Upper lobe of left lung (tissue), 6 donors: ENCODE results near the gene CABCOCO1. TPM values are rescaled to one million over a fixed set of nuclear protein-coding genes. Genes with fewer than 3 reads are reported as not detected.

Experiments
- ATAC-seq, 2 donors: fragments of 200-7000 bp; cut with Tn5 transposase; one replicate each; pipeline ENCODE4 v1.9.1; 2022; ENCODE audit warnings: mild to moderate bottlenecking in 2 of 2, moderate library complexity in 2 of 2; ENCODE audit not compliant: low FRiP score in 2 of 2
- DNase-seq, 2 donors: peaks; one replicate each; pipeline ENCODE4 v3.0.0-alpha.2; 2019 to 2020
- H3K27ac ChIP-seq, 4 donors: fragments of 200-600 bp; sonication (generic); one replicate each; pipeline ENCODE4 v1.5.1; 2016 to 2019
- H3K27me3 ChIP-seq, 4 donors: fragments of 200-600 bp; sonication (generic); one replicate each; pipeline ENCODE4 v1.5.1; 2017 to 2019
- H3K36me3 ChIP-seq, 4 donors: fragments of 200-600 bp; sonication (generic); one replicate each; pipeline ENCODE4 v1.5.1; 2016 to 2019
- H3K4me1 ChIP-seq, 4 donors: fragments of 200-600 bp; sonication (generic); one replicate each; pipeline ENCODE4 v1.5.1; 2018 to 2019
- H3K4me3 ChIP-seq, 4 donors: fragments of 200-600 bp; sonication (generic); one replicate each; pipeline ENCODE4 v1.5.1; 2017 to 2019; ENCODE audit warnings: mild to moderate bottlenecking in 2 of 4, moderate library complexity in 1 of 4
- H3K9me3 ChIP-seq, 4 donors: fragments of 200-600 bp; sonication (generic); one replicate each; pipeline ENCODE4 v1.5.1; 2018 to 2019
- CTCF ChIP-seq, 6 experiments: fragments of 450-650 bp in 4 of 6; fragments of 200-600 bp in 2 of 6; sonication (generic) in 2 of 6; IDR thresholded peaks; one replicate each; pipeline ENCODE4 v1.5.1; 2016 to 2019; ENCODE audit warnings: antibody characterized with exemption in 6 of 6
- EP300 ChIP-seq, 4 donors: sonication (generic); formaldehyde crosslinking; IDR thresholded peaks; one replicate each; pipeline ENCODE4 v1.5.1; 2017; ENCODE audit warnings: antibody characterized with exemption in 4 of 4, control low read depth in 2 of 4
- POLR2A ChIP-seq, 4 donors: fragments of 450-650 bp; IDR thresholded peaks; one replicate each; pipeline ENCODE4 v1.5.1; 2016 to 2017; ENCODE audit warnings: antibody characterized with exemption in 4 of 4, mild to moderate bottlenecking in 2 of 4
- POLR2AphosphoS5 ChIP-seq, 2 donors: sonication (generic); formaldehyde crosslinking; IDR thresholded peaks; one replicate each; pipeline ENCODE4 v1.5.1; 2017; ENCODE audit warnings: antibody characterized with exemption in 2 of 2
- WGBS, 2 donors: methylation state at CpG; one replicate each; pipeline ENCODE4 v1.1.5; 2017 to 2018; 5-methylcytosine and 5-hydroxymethylcytosine counted together
- total RNA-seq, 6 donors: library from RNA; depleted of rRNA in 4 of 6; stranded (reverse); fragments of >200 nt in 4 of 6; gene quantifications; one replicate each; pipeline versions ENCODE4 v1.1.0 to v1.2.1, GENCODE V29; 2016 to 2021
- donor health status: DM: no; HTN: no; CAD: no; lungs with moderate emphysema.
- donor health status: DM: no; HTN: yes; CAD: no; lungs with severe emphysema.

CABCOCO1 gene
- total RNA-seq, 6 donors from 2014 or later = 1.3 to 12.2 (median 2.3) TPM; not detected in 1

- TF ChIP-seq EP300 (IDR thresholded peaks at IDR 0.05) (no peak), POLR2A (IDR thresholded peaks at IDR 0.05) (no peak), CTCF (IDR thresholded peaks at IDR 0.05) (no peak), POLR2AphosphoS5 (IDR thresholded peaks at IDR 0.05) (no peak)
- WGBS, 2 donors = 80 to 85% methylated on average over 3 of the region's 3 CpGs
- H3K4me1 ChIP-seq = peaks cover 5 to 12% (median 9%) of the 10 kb centered on the region in 4 donors
- H3K36me3 ChIP-seq = no peaks in the 10 kb centered on the region
- H3K4me3 ChIP-seq = no peak overlapping the region
- H3K9me3 ChIP-seq = no peaks in the 10 kb centered on the region
- no peak overlapping the region for H3K27ac ChIP-seq
- no peak for ATAC-seq
- H3K27me3 ChIP-seq = no peaks in the 10 kb centered on the region
- no peak for DNase-seq
These were observed 122.9 kb downstream of the CABCOCO1 start for GRCh38 chr10:61785473-61786105.

GRCh38 chr10:61786728-61787127 is 124.0 kb downstream of the CABCOCO1 start:
- DNase-seq = no peak
- ATAC-seq = peak in 1 of 2 donors; percentile 41
- H3K4me3 ChIP-seq = no peak overlapping the region
- no peaks in the 10 kb centered on the region for H3K36me3 ChIP-seq
- no peaks in the 10 kb centered on the region for H3K9me3 ChIP-seq
- no peaks in the 10 kb centered on the region for H3K27me3 ChIP-seq
- TF ChIP-seq CTCF (IDR thresholded peaks at IDR 0.05) (no peak), POLR2A (IDR thresholded peaks at IDR 0.05) (no peak), EP300 (IDR thresholded peaks at IDR 0.05) (no peak), POLR2AphosphoS5 (IDR thresholded peaks at IDR 0.05) (no peak)
- peak overlapping the region in 1 of 4 donors; percentile 14 for H3K27ac ChIP-seq
- H3K4me1 ChIP-seq = peaks cover 5 to 12% (median 10%) of the 10 kb centered on the region in 4 donors
- 26 to 33% methylated on average over 4 of the region's 4 CpGs for WGBS, 2 donors

- TF ChIP-seq EP300 (IDR thresholded peaks at IDR 0.05) = no peak
- TF ChIP-seq POLR2AphosphoS5 (IDR thresholded peaks at IDR 0.05) = no peak
- TF ChIP-seq POLR2A (IDR thresholded peaks at IDR 0.05) = no peak
- Histone ChIP-seq H3K9me3 (no peaks in the 10 kb centered on the region), H3K27me3 (no peaks in the 10 kb centered on the region), H3K27ac (no peak overlapping the region), H3K4me3 (no peak overlapping the region), H3K36me3 (no peaks in the 10 kb centered on the region), H3K4me1 (peaks cover 5 to 16% (median 10%) of the 10 kb centered on the region in 4 donors)
- 44 to 55% methylated on average over 3 of the region's 3 CpGs for WGBS, 2 donors
- DNase-seq = no peak
- no peak for ATAC-seq
These were observed 124.4 kb downstream of the CABCOCO1 start for GRCh38 chr10:61787170-61787569.

GRCh38 chr10:61789031-61789430 is 126.3 kb downstream of the CABCOCO1 start:
- TF ChIP-seq EP300 (IDR thresholded peaks at IDR 0.05) (no peak), POLR2A (IDR thresholded peaks at IDR 0.05) (no peak), CTCF (IDR thresholded peaks at IDR 0.05) (no peak), POLR2AphosphoS5 (IDR thresholded peaks at IDR 0.05) (no peak)
- ATAC-seq (no peak), DNase-seq (no peak)
- no peak overlapping the region for H3K4me3 ChIP-seq
- no peaks in the 10 kb centered on the region for H3K9me3 ChIP-seq
- no peaks in the 10 kb centered on the region for H3K36me3 ChIP-seq
- WGBS, 2 donors = 78 to 79% methylated on average over 1 of the region's 1 CpG
- no peaks in the 10 kb centered on the region for H3K27me3 ChIP-seq
- no peak overlapping the region for H3K27ac ChIP-seq
- H3K4me1 ChIP-seq = peaks cover 5 to 20% (median 13%) of the 10 kb centered on the region in 4 donors

GRCh38 chr10:61791216-61791615 is 128.5 kb downstream of the CABCOCO1 start:
- no peak overlapping the region for H3K27ac ChIP-seq
- WGBS, 2 donors = 79% methylated on average over 2 of the region's 2 CpGs; no CpG with 5 or more reads in 1 of the 2 donors
- TF ChIP-seq CTCF (IDR thresholded peaks at IDR 0.05) (no peak), POLR2AphosphoS5 (IDR thresholded peaks at IDR 0.05) (no peak), POLR2A (IDR thresholded peaks at IDR 0.05) (no peak), EP300 (IDR thresholded peaks at IDR 0.05) (no peak)

More at GRCh38 chr10:61791216-61791615, 128.5 kb downstream of the CABCOCO1 start:
- ATAC-seq (no peak), DNase-seq (no peak)
- no peaks in the 10 kb centered on the region for H3K9me3 ChIP-seq
- no peak overlapping the region for H3K4me3 ChIP-seq
- H3K27me3 ChIP-seq = no peaks in the 10 kb centered on the region
- no peaks in the 10 kb centered on the region for H3K36me3 ChIP-seq
- peaks cover 5 to 26% (median 13%) of the 10 kb centered on the region in 4 donors for H3K4me1 ChIP-seq
